Pulmonary artery endothelial cell (primary cell): ENCODE data around the gene GJC1. TPM values are rescaled to one million over a fixed set of nuclear protein-coding genes. Genes with fewer than 3 reads are reported as not detected.

ENCODE experiments used
- total RNA-seq: library from RNA; depleted of rRNA; stranded (reverse); fragments of >200 nt; gene quantifications from 2 replicates; pipeline ENCODE4 v1.2.3, GENCODE V29; 2014

The GJC1 gene
- total RNA-seq, 1 donor from 2014 or later, result 5.4 TPM

Other genes starting within 250 kb of the GJC1 start
- 0.07 TPM in 1 of 2 replicates, not detected in the other for gene MEIOC, start 173.8 kb downstream of the GJC1 start, total RNA-seq
- gene CCDC43, start 140.5 kb downstream of the GJC1 start, total RNA-seq, result 42.3 and 54.3 TPM in 2 replicates
- gene DBF4B, start 121.6 kb downstream of the GJC1 start, total RNA-seq, result 4.6 and 8.9 TPM in 2 replicates
- gene ADAM11, start 71.3 kb downstream of the GJC1 start, total RNA-seq, result 0.07 and 0.25 TPM in 2 replicates
- not detected in 2 replicates for gene HIGD1B, start 17.6 kb upstream of the GJC1 start, total RNA-seq
- gene EFTUD2, start 69.2 kb upstream of the GJC1 start, total RNA-seq, result 226 and 278 TPM in 2 replicates
- gene GFAP, start 85.2 kb upstream of the GJC1 start, total RNA-seq, result 0.35 and 0.53 TPM in 2 replicates
- gene KIF18B, start 117.5 kb upstream of the GJC1 start, total RNA-seq, result 3.4 and 6.5 TPM in 2 replicates
- gene C1QL1, start 138.0 kb upstream of the GJC1 start, total RNA-seq, result 0.11 and 0.20 TPM in 2 replicates
- 20.9 and 34.8 TPM in 2 replicates for gene DCAKD, start 221.3 kb upstream of the GJC1 start, total RNA-seq
- gene NMT1, start 231.0 kb upstream of the GJC1 start, total RNA-seq, result 74.8 and 86.0 TPM in 2 replicates